Panc1 (cell line): ENCODE data around the gene KTN1.

ENCODE experiments used
- CTCF ChIP-seq: fragments of 450-650 bp; IDR thresholded peaks from 2 replicates; pipeline ENCODE4 v1.5.1; 2017; ENCODE audit warnings: mild to moderate bottlenecking
- POLR2AphosphoS5 ChIP-seq: IDR thresholded peaks from 2 replicates; pipeline ENCODE4 v1.6.1; 2012; ENCODE audit warnings: mild to moderate bottlenecking, low read depth, low read length, moderate library complexity
- REST ChIP-seq, 2 experiments: IDR thresholded peaks; 2 replicates each; pipeline ENCODE4 v1.6.1; 2011 to 2012; ENCODE audit warnings: low read depth in 2 of 2, control low read depth in 1 of 2, low read length in 1 of 2, mild to moderate bottlenecking in 1 of 2, moderate library complexity in 1 of 2; ENCODE audit not compliant: insufficient read depth in 1 of 2
- TCF7L2 ChIP-seq: IDR thresholded peaks from 2 replicates; pipeline ENCODE4 v1.6.1; 2011; ENCODE audit warnings: mild to moderate bottlenecking, low read depth, low read length, inconsistent platforms

- no peak for TF ChIP-seq CTCF
- no peak for TF ChIP-seq POLR2AphosphoS5
- TF ChIP-seq REST (IDR thresholded peaks at IDR 0.05; ENCODE audit: insufficient read depth in 1 of 2, low read depth in 2 of 2, low read length in 1 of 2) = no peak
- no peak for TF ChIP-seq TCF7L2
Measured at GRCh38 chr14:55533960-55534359, 46.0 kb upstream of the KTN1 start.
